Measurements from ENCODE around the gene PSENEN.

DNA sequence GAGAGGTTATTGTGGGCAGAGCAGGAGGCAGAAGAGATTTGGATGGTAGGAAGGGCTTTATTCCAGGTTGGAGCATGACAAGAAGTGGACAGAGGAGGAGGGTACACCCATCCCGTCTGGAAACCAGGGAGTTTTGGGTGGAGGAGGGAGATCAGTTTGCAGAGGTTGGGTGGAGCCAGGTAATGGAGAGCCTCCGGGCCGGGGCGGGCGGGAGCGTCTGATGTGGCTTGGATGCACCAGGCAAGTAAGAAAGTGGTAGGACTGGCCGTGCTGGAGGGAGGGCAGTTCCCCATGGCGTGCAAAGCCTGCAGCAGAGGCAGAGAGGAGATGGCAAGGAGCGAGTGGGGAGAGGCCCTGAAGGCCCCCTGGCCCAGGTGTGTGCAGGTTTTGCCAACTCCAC is 14.1 kb upstream of the PSENEN start:
- TF ChIP-seq, protein P1, sequence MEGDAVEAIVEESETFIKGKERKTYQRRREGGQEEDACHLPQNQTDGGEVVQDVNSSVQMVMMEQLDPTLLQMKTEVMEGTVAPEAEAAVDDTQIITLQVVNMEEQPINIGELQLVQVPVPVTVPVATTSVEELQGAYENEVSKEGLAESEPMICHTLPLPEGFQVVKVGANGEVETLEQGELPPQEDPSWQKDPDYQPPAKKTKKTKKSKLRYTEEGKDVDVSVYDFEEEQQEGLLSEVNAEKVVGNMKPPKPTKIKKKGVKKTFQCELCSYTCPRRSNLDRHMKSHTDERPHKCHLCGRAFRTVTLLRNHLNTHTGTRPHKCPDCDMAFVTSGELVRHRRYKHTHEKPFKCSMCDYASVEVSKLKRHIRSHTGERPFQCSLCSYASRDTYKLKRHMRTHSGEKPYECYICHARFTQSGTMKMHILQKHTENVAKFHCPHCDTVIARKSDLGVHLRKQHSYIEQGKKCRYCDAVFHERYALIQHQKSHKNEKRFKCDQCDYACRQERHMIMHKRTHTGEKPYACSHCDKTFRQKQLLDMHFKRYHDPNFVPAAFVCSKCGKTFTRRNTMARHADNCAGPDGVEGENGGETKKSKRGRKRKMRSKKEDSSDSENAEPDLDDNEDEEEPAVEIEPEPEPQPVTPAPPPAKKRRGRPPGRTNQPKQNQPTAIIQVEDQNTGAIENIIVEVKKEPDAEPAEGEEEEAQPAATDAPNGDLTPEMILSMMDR (IDR thresholded peaks at IDR 0.05) = no peak
- no peak for TF ChIP-seq ZFX (IDR thresholded peaks at IDR 0.05; ENCODE audit: borderline replicate concordance)
